GM23248 (cell line): Measurements from ENCODE around the gene NCK2. TPM values are rescaled to one million over a fixed set of nuclear protein-coding genes. Genes with fewer than 3 reads are reported as not detected.

Experiments used
- DNase-seq: peaks from one replicate; pipeline ENCODE4 v3.0.0-alpha.2; 2015
- H2AFZ ChIP-seq: fragments of 200-600 bp; sonication (generic); 2 replicates; pipeline ENCODE4 v1.6.1; 2016; ENCODE audit warnings: antibody characterized with exemption
- H3F3A ChIP-seq: fragments of 200-600 bp; sonication (generic); 2 replicates; pipeline ENCODE4 v1.6.1; 2016; ENCODE audit warnings: mild to moderate bottlenecking, antibody characterized with exemption, mixed run types; ENCODE audit not compliant: insufficient read depth
- H3K27ac ChIP-seq: fragments of 200-600 bp; sonication (generic); 2 replicates; pipeline ENCODE4 v1.5.1; 2016; ENCODE audit warnings: mild to moderate bottlenecking
- H3K27me3 ChIP-seq: fragments of 200-600 bp; sonication (generic); replicated peaks from 2 replicates; pipeline ENCODE4 v1.6.1; 2016; ENCODE audit warnings: mild to moderate bottlenecking; ENCODE audit not compliant: insufficient read depth
- H3K36me3 ChIP-seq: fragments of 200-600 bp; sonication (generic); 2 replicates; pipeline ENCODE4 v1.6.1; 2016; ENCODE audit warnings: low read depth, mild to moderate bottlenecking
- H3K4me1 ChIP-seq: fragments of 200-600 bp; sonication (generic); 2 replicates; pipeline ENCODE4 v1.6.1; 2016; ENCODE audit warnings: mild to moderate bottlenecking; ENCODE audit not compliant: insufficient read depth
- H3K4me2 ChIP-seq: fragments of 200-600 bp; sonication (generic); one replicate; pipeline ENCODE4 v1.6.1; 2016; ENCODE audit warnings: mild to moderate bottlenecking; ENCODE audit not compliant: unreplicated experiment
- H3K4me3 ChIP-seq: fragments of 200-600 bp; sonication (generic); 2 replicates; pipeline ENCODE4 v1.5.1; 2016; ENCODE audit warnings: mild to moderate bottlenecking
- H3K79me2 ChIP-seq: fragments of 200-600 bp; sonication (generic); 2 replicates; pipeline ENCODE4 v1.6.1; 2016; ENCODE audit warnings: mild to moderate bottlenecking; ENCODE audit not compliant: insufficient read depth
- H3K9ac ChIP-seq: fragments of 200-600 bp; sonication (generic); 2 replicates; pipeline ENCODE4 v1.6.1; 2016; ENCODE audit warnings: mild to moderate bottlenecking
- H3K9me2 ChIP-seq: fragments of 200-600 bp; sonication (generic); 2 replicates; pipeline ENCODE4 v1.6.1; 2016; ENCODE audit warnings: mixed run types, mild to moderate bottlenecking, moderate library complexity; ENCODE audit not compliant: insufficient read depth
- H3K9me3 ChIP-seq: fragments of 200-600 bp; sonication (generic); one replicate; pipeline ENCODE4 v1.6.1; 2017; ENCODE audit warnings: low read depth
- H4K20me1 ChIP-seq: fragments of 200-600 bp; sonication (generic); 2 replicates; pipeline ENCODE4 v1.6.0; 2016; ENCODE audit not compliant: insufficient read depth
- EZH2 ChIP-seq: fragments of 200-600 bp; sonication (generic); IDR thresholded peaks from 2 replicates; pipeline ENCODE4 v1.6.1; 2018; ENCODE audit warnings: antibody characterized with exemption, mild to moderate bottlenecking; ENCODE audit not compliant: insufficient read depth, poor library complexity, severe bottlenecking
- EZH2phosphoT487 ChIP-seq: fragments of 200-600 bp; sonication (generic); IDR thresholded peaks from 2 replicates; pipeline ENCODE4 v1.6.1; 2018; ENCODE audit warnings: antibody characterized with exemption, moderate library complexity, mild to moderate bottlenecking, low read depth; ENCODE audit not compliant: insufficient read depth
- WGBS, 2 experiments: methylation state at CpG; one replicate each; pipeline ENCODE4 v1.1.6; 2015 to 2017; ENCODE audit warnings: low lambda C conversion rate in 2 of 2, low coverage in 1 of 2; ENCODE audit errors: missing lambda C conversion rate in 2 of 2; 5-methylcytosine and 5-hydroxymethylcytosine counted together
- in situ Hi-C: fragments of 300-500 bp; cut with MboI; formaldehyde crosslinking; loops from 2 replicates; pipeline ENCODE4 v1.15.0; 2020
- polyA plus RNA-seq: library from polyadenylated mRNA; unstranded; fragments of >200 nt; fragmentation: Nextera tagmentation; extraction: Ambion mirVana; gene quantifications from 2 replicates; pipeline ENCODE4 v1.2.1, GENCODE V29; 2016
- total RNA-seq: library from RNA; depleted of rRNA; stranded (reverse); fragments of >200 nt; shearing (Covaris generic); gene quantifications from 2 replicates; pipeline ENCODE4 v1.2.3, GENCODE V29; 2014

NCK2 gene
- total and polyA plus RNA-seq, 2 experiments from 2014 or later: 5.1 to 25.2 TPM

- no peak for DNase-seq
- in situ Hi-C loops: no loop called here
- Histone ChIP-seq H2AFZ (no peak overlapping the region), H3K9me3 (no peaks in the 10 kb centered on the region), H3K4me3 (no peak overlapping the region), H3F3A (peaks cover 10% of the 10 kb centered on the region; the same call in 1 of the 2 replicates), H4K20me1 (peaks cover 7% of the 10 kb centered on the region; the same call in 1 of the 2 replicates), H3K36me3 (no peaks in the 10 kb centered on the region), H3K27me3 (no peaks in the 10 kb centered on the region), H3K9me2 (no peaks in the 10 kb centered on the region), H3K9ac (no peak overlapping the region), H3K79me2 (peaks cover 72% of the 10 kb centered on the region), H3K4me1 (peaks cover 14% of the 10 kb centered on the region; the same call in 1 of the 2 replicates), H3K27ac (no peak overlapping the region), H3K4me2 (no peak overlapping the region)
- TF ChIP-seq EZH2 (no peak), EZH2phosphoT487 (no peak)
- 78 to 81% methylated on average over 13 of the region's 13 CpGs for WGBS, 2 experiments
These were observed 2.7 kb downstream of the NCK2 start for GRCh38 chr2:105747254-105747894.

- no peaks in the 10 kb centered on the region for H3K27me3 ChIP-seq
- peaks cover 7% of the 10 kb centered on the region; the same call in 1 of the 2 replicates for H4K20me1 ChIP-seq
- no peaks in the 10 kb centered on the region for H3K36me3 ChIP-seq
- peak; percentile 34 for DNase-seq
- WGBS, 2 experiments: 47 to 50% methylated on average over 4 of the region's 4 CpGs
- in situ Hi-C loops: no loop called here
- no peak overlapping the region for H2AFZ ChIP-seq
- H3K9ac ChIP-seq: no peak overlapping the region
- peaks cover 78% of the 10 kb centered on the region for H3K79me2 ChIP-seq
- no peak overlapping the region for H3K4me2 ChIP-seq
- TF ChIP-seq EZH2phosphoT487 (no peak), EZH2 (no peak)
- no peaks in the 10 kb centered on the region for H3K9me3 ChIP-seq
- no peak overlapping the region for H3K4me3 ChIP-seq
- H3K27ac ChIP-seq: no peak overlapping the region
- peaks cover 10% of the 10 kb centered on the region; the same call in 1 of the 2 replicates for H3F3A ChIP-seq
- no peaks in the 10 kb centered on the region for H3K9me2 ChIP-seq
- peaks cover 14% of the 10 kb centered on the region; the same call in 1 of the 2 replicates for H3K4me1 ChIP-seq
These were observed 3.3 kb downstream of the NCK2 start for GRCh38 chr2:105747991-105748390.

- Histone ChIP-seq H3K9ac (no peak overlapping the region), H3K36me3 (no peaks in the 10 kb centered on the region), H3K27ac (no peak overlapping the region), H3K27me3 (no peaks in the 10 kb centered on the region), H2AFZ (no peak overlapping the region), H3K9me2 (no peaks in the 10 kb centered on the region), H3K4me1 (peaks cover 14% of the 10 kb centered on the region; the same call in 1 of the 2 replicates), H4K20me1 (peaks cover 7% of the 10 kb centered on the region; the same call in 1 of the 2 replicates), H3K4me2 (no peak overlapping the region), H3K9me3 (no peaks in the 10 kb centered on the region), H3F3A (peaks cover 5% of the 10 kb centered on the region; the same call in 1 of the 2 replicates), H3K79me2 (peaks cover 84% of the 10 kb centered on the region), H3K4me3 (no peak overlapping the region)
- TF ChIP-seq EZH2 (no peak), EZH2phosphoT487 (no peak)
- no peak for DNase-seq
- in situ Hi-C loops: no loop called here
- WGBS, 2 experiments: 94% methylated on average over 1 of the region's 1 CpG
These were observed 3.9 kb downstream of the NCK2 start for GRCh38 chr2:105748566-105748965.

GRCh38 chr2:105749583-105750400 is 5.1 kb downstream of the NCK2 start:
- Histone ChIP-seq H4K20me1 (peaks cover 7% of the 10 kb centered on the region; the same call in 1 of the 2 replicates), H3K4me1 (peaks cover 14% of the 10 kb centered on the region; the same call in 1 of the 2 replicates), H3K36me3 (no peaks in the 10 kb centered on the region), H3K4me3 (no peak overlapping the region), H3F3A (no peaks in the 10 kb centered on the region), H3K9me2 (no peaks in the 10 kb centered on the region), H3K9me3 (no peaks in the 10 kb centered on the region), H3K27me3 (no peaks in the 10 kb centered on the region), H2AFZ (no peak overlapping the region), H3K27ac (no peak overlapping the region), H3K4me2 (no peak overlapping the region), H3K79me2 (peaks cover 95% of the 10 kb centered on the region), H3K9ac (no peak overlapping the region)
- WGBS, 2 experiments: 90 to 94% methylated on average over 18 of the region's 18 CpGs
- in situ Hi-C loops: no loop called here
- DNase-seq: no peak
- no peak for TF ChIP-seq EZH2
- TF ChIP-seq EZH2phosphoT487: no peak
